ENCODE data around the gene TAF15. TPM values are rescaled to one million over a fixed set of nuclear protein-coding genes. Genes with fewer than 3 reads are reported as not detected.

The TAF15 gene
- total and polyA plus RNA-seq, 11 donors, result 30.1 to 151 (median 116) TPM

- WGBS, 4 donors, result 69 to 77% (median 76%) methylated on average over 5 of the region's 5 CpGs
- ATAC-seq, result no peak
- Histone ChIP-seq H3K27ac (peak overlapping the region in 1 of 12 donors; percentile 86), H3K36me3 (no peaks in the 10 kb centered on the region), H3K4me1 (peaks cover 0 to 30% (median 17%) of the 10 kb centered on the region in 12 donors), H3K9me3 (no peaks in the 10 kb centered on the region), H3K4me3 (no peak overlapping the region), H3K27me3 (no peaks in the 10 kb centered on the region)
- intact Hi-C loops (cut with DNase I), result no loop called here
- TF ChIP-seq POLR2A (IDR thresholded peaks at IDR 0.05), result no peak
- no peak for TF ChIP-seq CTCF (IDR thresholded peaks at IDR 0.05)
- no peak for DNase-seq
These were observed 34.2 kb upstream of the TAF15 start for GRCh38 chr17:35775039-35775438.

- intact Hi-C loops (cut with DNase I), result no loop called here
- TF ChIP-seq CTCF (IDR thresholded peaks at IDR 0.05), result no peak
- TF ChIP-seq POLR2A (IDR thresholded peaks at IDR 0.05), result no peak
- H3K27ac ChIP-seq, result peak overlapping the region in 1 of 12 donors; percentile 86
- no peaks in the 10 kb centered on the region for H3K36me3 ChIP-seq
- no peaks in the 10 kb centered on the region for H3K9me3 ChIP-seq
- ATAC-seq, result no peak
- 71 to 79% (median 79%) methylated on average over 6 of the region's 6 CpGs for WGBS, 4 donors
- H3K4me1 ChIP-seq, result peaks cover 0 to 30% (median 17%) of the 10 kb centered on the region in 12 donors
- no peak overlapping the region for H3K4me3 ChIP-seq
- no peaks in the 10 kb centered on the region for H3K27me3 ChIP-seq
- DNase-seq, result no peak
These were observed 33.7 kb upstream of the TAF15 start for GRCh38 chr17:35775583-35775982.

- DNase-seq (peak in 1 of 5 donors; percentile 24), ATAC-seq (no peak)
- Histone ChIP-seq H3K4me3 (no peak overlapping the region), H3K9me3 (no peaks in the 10 kb centered on the region), H3K36me3 (no peaks in the 10 kb centered on the region), H3K27me3 (no peaks in the 10 kb centered on the region), H3K4me1 (peaks cover 0 to 31% (median 19%) of the 10 kb centered on the region in 12 donors), H3K27ac (no peak overlapping the region)
- TF ChIP-seq CTCF (IDR thresholded peaks at IDR 0.05) (no peak), POLR2A (IDR thresholded peaks at IDR 0.05) (no peak)
- 83 to 93% (median 91%) methylated on average over 16 of the region's 16 CpGs for WGBS, 4 donors
- intact Hi-C loops (cut with DNase I), result no loop called here
These were observed 30.6 kb upstream of the TAF15 start for GRCh38 chr17:35778641-35779196.

GRCh38 chr17:35780950-35781349, 28.3 kb upstream of the TAF15 start:
- Histone ChIP-seq H3K4me3 (no peak overlapping the region), H3K27me3 (no peaks in the 10 kb centered on the region), H3K4me1 (peaks cover 0 to 18% (median 12%) of the 10 kb centered on the region in 12 donors), H3K36me3 (no peaks in the 10 kb centered on the region), H3K9me3 (no peaks in the 10 kb centered on the region), H3K27ac (peak overlapping the region in 1 of 12 donors; percentile 2)
- no peak for TF ChIP-seq CTCF (IDR thresholded peaks at IDR 0.05)
- TF ChIP-seq POLR2A (IDR thresholded peaks at IDR 0.05), result no peak
- intact Hi-C loops (cut with DNase I), result no loop called here
- DNase-seq (no peak), ATAC-seq (no peak)
- WGBS, 4 donors, result 74 to 85% (median 78%) methylated on average over 3 of the region's 3 CpGs
